Inflammatory macrophage treated with lipopolysaccharide for 1 hour (primary cell): ENCODE results near the gene PINLYP.

Experiments
- DNase-seq, 2 donors: peaks; one replicate each; pipeline ENCODE4 v3.0.0-alpha.2; 2020 to 2022

The PINLYP gene

DNA sequence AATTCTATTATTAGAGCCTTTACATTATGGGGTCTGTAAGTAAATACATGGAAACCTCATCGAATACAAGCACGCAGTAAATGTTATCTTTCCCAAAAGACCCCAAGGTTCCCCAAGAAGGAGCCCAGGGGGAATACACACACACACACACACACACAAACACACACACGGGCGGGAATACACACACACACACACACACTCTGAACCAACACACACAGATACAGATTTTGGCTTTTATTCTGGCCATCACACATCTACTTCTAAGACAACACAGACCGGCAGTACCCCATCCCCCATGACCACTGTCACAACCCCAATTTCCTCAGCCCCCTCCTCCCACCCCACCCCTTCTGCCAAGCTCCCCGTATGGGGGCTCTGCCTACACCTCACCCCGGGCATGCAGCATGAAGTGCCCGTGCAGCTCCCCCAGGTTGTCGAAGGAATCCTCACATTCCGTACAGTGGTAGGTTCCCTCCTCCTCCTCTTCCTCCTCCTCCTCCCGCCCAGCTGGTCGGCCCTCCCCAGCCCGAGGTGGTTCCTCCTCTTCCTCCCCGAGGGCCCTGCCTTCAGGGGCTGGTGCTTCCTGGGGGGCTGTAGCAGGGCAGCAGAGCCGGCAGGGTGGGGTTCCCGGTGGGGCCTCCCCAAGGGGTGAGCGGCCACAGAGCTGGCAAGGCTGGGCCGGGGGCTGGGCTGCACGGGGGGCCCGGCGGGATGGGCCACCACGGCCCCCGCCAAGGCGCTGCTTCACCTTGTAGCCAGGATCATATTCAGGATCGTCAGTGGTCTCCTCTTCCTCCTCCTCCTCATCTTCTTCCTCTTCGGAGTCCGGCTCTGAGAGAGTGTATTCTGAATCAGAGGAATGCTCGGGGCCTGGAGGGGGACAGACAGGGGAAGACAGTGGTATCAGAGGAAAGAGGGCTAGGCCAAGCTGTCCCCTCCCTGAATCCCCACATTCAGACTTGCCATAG lies 31.9 kb downstream of the PINLYP start:
- DNase-seq: no peak

- DNase-seq: no peak
Observed at GRCh38 chr19:43609872-43610271, 34.3 kb downstream of the PINLYP start.

GRCh38 chr19:43610493-43610892 lies 34.9 kb downstream of the PINLYP start:
- no peak for DNase-seq

DNA sequence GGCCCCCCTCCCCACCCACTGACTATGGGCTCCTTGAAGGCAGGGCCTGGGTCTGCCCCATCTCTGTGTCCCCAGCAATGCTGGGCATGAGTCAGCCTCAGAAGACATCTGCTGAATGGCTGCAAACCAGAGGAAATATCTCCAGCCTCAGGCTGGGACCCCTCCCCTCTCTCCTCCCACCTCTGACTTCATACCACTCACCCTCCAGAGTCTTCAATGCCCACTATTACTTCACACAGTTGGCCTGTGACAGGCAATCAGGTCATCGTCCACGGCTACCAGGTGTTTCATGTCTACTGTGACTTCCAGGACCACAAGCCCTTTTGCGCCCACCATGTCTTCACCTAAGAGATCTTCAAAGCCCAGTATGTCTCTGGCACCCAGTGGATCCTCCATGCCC lies 36.2 kb downstream of the PINLYP start, which contains the start of gene SRRM5:
Gene SRRM5 (plus strand): TSS at position 301 of the 400 bp plus-strand sequence. CDS start 34 bp downstream, at position 335.
- DNase-seq: no peak

GRCh38 chr19:43612374-43612773 lies 36.8 kb downstream of the PINLYP start:
- DNase-seq: no peak

GRCh38 chr19:43616306-43616705 lies 40.7 kb downstream of the PINLYP start:
- no peak for DNase-seq

DNA sequence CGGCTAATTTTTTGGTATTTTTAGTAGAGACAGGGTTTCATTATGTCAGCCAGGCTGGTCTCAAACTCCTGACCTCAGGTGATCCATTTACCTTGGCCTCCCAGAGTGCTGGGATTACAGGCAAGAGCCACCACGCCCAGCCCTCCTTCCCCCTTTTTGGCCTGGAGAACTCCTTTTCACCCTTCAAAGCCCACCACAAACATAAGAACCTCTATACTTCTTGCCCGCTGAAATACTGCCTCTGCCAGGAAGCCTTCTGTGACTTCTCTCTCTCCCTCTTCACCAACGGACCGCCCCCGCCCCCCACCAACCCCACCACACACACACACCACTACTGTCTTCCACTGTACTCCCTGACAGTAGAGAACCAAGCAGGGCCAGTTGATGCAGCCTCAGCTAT lies 41.4 kb downstream of the PINLYP start:
- DNase-seq: no peak

DNA sequence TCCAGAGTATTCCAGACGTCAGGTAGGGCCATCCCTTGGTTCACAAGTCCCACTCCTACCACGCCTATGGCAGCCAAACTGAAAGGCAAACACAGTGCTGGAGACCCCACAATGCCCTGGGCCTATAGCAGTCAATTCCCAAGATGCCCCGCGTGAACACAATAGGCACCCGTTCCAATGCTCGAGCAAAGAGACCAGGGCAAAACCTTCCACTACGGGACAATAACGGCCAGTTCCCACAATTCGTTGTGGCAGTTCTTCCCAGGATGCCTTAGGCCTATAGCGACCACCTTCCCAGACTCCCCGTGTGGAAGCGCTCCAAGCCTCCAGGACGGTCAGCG lies 43.3 kb downstream of the PINLYP start:
- DNase-seq: no peak

- peak; percentile 86 to 88 for DNase-seq
Observed at GRCh38 chr19:43619262-43620060, 43.9 kb downstream of the PINLYP start, which contains the start of gene ZNF428. Gene ZNF428, minus strand, starts transcription at chr19:43619629. Its CDS starts 5,325 bp downstream, at chr19:43614304.

DNA sequence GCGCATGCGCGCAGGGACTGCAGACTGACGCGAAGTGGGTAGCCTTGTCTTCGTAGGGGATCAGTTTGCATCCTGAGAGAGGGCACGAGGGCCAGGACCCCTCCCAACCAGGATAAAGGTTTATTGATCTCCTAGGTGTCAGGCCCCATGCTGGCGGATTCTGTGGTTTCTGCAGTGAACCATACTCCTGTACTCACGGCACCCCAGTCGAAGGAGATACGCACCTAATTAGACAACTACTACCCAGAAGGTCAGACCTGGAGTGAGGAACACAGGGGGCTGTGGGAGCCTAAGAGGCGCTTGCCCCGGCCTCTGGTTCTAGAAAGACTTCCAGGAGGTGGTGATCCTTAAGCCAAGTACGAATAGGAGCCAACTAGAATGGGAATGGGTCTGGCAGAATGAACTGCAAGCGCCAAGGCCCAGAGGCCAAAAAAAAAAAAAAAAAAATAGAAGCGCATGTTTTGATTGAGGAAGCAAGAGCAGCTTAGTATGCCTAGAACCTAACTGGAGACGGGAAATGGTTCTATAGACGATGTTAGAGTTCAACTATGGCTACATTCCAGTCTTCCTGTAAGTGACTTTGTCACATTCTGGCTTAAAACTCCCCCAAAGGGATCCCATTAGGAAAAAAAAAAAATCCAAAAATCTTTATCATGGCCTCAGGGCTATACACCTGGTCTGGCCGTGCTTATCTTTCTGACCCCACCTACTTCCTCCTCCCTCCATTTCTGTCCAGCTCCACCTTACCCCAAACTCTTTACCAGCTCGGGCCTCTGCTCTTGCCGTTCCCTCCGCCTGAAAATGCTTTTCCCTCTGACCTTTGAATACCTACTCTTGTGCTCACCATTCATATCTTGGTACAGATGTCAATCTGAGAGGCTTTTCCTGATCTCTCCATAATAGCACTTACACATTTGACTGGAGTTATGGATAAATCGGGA lies 44.7 kb downstream of the PINLYP start:
- DNase-seq: no peak

DNA sequence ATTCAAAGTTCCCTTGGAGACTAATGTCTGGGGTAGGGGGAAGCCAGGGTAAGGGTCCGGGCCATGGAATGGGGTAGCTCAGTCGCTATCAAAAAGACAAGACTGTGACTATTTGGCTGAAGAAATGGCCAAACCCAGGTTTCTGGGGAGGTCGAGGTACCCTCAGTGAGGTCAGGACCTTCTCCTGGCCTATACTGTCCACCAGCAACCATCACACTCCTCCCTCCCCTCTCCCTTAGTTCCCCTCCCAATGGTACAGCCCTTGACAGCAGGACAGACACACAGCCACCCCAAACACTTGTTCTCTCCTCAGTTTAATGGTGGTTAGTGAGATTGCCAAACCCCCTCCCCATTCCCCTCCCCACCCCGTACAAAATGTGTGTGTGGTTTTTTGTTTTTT lies 46.5 kb downstream of the PINLYP start:
- no peak for DNase-seq

GRCh38 chr19:43622956-43623355 lies 47.4 kb downstream of the PINLYP start:
- DNase-seq: no peak

- no peak for DNase-seq
Observed at GRCh38 chr19:43623889-43624670, 48.5 kb downstream of the PINLYP start.

- peak; percentile 40 to 50 for DNase-seq
Observed at GRCh38 chr19:43624933-43625332, 49.3 kb downstream of the PINLYP start.

GRCh38 chr19:43625918-43626579 lies 50.4 kb downstream of the PINLYP start:
- peak; percentile 55 for DNase-seq

DNA sequence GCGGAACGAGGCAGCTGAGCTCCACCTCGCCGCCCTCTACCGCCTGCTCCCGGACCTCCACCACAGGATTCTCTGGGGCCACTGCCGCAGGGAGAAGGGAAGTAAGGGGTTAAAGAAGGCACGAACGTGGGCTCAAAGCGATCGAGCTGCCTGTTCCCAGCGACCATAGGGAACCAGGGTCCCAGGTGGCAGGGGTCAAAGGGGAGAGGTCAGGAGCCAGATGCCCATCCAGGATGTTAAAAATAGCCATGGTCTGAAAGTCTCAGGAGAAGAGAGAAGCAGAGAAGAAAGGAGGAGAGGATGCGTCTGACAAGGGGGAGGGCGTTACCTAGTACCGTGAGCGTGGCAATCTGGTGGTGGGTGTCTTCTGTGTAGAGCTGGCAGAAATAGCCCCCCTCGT lies 51.2 kb downstream of the PINLYP start:
- no peak for DNase-seq

GRCh38 chr19:43628646-43629326 lies 53.2 kb downstream of the PINLYP start:
- no peak for DNase-seq

- DNase-seq: no peak
Observed at GRCh38 chr19:43631491-43631890, 55.9 kb downstream of the PINLYP start.
